ENCODE results near the gene ATAD3B.
A peak's percentile ranks its signal among the peaks of the same experiment; 100 is the strongest.

ATAD3B gene

DNA sequence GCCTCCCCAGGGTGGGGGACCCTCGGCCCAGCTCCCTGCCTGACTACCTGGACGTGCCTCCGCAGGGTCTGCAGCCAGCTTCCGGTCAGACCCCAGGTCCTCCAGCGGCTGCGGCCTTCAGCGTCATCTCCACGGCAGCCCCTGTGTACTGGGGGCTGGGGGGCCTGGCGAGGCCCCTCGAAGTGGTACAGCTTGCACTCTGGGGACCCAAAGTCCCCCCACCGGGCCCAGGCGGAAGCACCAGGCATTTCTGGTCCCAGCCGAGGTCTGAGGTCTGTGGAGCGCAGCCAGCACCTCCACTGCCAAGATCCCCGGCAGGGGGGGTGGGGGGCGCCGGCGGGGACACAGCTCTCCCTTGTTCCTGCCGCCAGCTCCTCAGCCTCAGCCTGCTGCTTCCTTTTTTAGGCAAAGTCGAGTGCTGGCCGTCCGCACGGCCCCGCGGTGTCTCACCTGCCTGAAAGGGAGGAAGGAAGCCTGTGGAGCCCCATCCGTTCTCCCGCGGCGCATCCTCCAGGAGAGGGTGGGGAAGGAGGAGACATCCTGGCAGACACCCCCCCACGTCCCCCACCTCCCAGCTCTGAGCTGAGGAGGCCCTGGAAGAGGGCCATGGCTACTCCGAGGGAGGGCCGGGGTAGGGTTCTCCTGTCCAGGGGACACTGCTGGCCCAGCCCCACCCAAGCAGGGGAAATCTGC is 37.3 kb upstream of the ATAD3B start:
- Histone ChIP-seq H3K9me3 (ENCODE audit: insufficient read depth, low read length) (no peaks in the 10 kb centered on the region), H3K36me3 (ENCODE audit: insufficient read depth, insufficient read length, low read length) (no peaks in the 10 kb centered on the region), H3K27me3 (ENCODE audit: insufficient read depth, insufficient read length) (peaks cover 23% of the 10 kb centered on the region), H3K9ac (ENCODE audit: insufficient read length, low read depth) (peak overlapping the region; percentile 82), H3K4me1 (ENCODE audit: insufficient read depth, insufficient read length) (peaks cover 38% of the 10 kb centered on the region), H3K4me3 (ENCODE audit: insufficient read length, low read depth) (peak overlapping the region; percentile 57)
- no peak for DNase-seq (ENCODE audit: low read depth, low spot score)
- TF ChIP-seq SUZ12 (IDR thresholded peaks at IDR 0.05; ENCODE audit: extremely low read depth, insufficient read depth, insufficient read length) (no peak), YY1 (IDR thresholded peaks at IDR 0.05; ENCODE audit: insufficient read depth, insufficient read length) (no peak), ZNF274 (IDR thresholded peaks at IDR 0.05; ENCODE audit: low read depth, low read length) (no peak)

DNA sequence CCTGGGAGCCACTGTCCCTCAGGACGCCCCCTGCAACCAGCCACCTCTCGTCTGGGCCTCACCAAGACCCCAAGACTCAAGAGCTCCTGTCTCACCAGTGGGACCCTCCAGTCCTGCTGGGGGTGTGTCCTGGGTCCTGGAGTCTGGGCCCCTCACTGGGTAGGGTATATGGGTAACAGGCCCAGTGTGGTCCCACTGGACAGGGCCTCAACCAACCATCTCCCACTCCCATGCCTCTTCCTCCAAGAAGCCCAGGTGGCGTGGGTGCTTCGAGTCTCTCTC is 36.8 kb upstream of the ATAD3B start:
- no peaks in the 10 kb centered on the region for H3K9me3 ChIP-seq (ENCODE audit: insufficient read depth, low read length)
- H3K27me3 ChIP-seq (ENCODE audit: insufficient read depth, insufficient read length), result peaks cover 23% of the 10 kb centered on the region
- peak overlapping the region; percentile 57 for H3K4me3 ChIP-seq (ENCODE audit: insufficient read length, low read depth)
- peak overlapping the region; percentile 82 for H3K9ac ChIP-seq (ENCODE audit: insufficient read length, low read depth)
- H3K36me3 ChIP-seq (ENCODE audit: insufficient read depth, insufficient read length, low read length), result no peaks in the 10 kb centered on the region
- peaks cover 38% of the 10 kb centered on the region for H3K4me1 ChIP-seq (ENCODE audit: insufficient read depth, insufficient read length)
- TF ChIP-seq SUZ12 (IDR thresholded peaks at IDR 0.05; ENCODE audit: extremely low read depth, insufficient read depth, insufficient read length) (no peak), YY1 (IDR thresholded peaks at IDR 0.05; ENCODE audit: insufficient read depth, insufficient read length) (no peak)
- DNase-seq (ENCODE audit: low read depth, low spot score), result no peak

DNA sequence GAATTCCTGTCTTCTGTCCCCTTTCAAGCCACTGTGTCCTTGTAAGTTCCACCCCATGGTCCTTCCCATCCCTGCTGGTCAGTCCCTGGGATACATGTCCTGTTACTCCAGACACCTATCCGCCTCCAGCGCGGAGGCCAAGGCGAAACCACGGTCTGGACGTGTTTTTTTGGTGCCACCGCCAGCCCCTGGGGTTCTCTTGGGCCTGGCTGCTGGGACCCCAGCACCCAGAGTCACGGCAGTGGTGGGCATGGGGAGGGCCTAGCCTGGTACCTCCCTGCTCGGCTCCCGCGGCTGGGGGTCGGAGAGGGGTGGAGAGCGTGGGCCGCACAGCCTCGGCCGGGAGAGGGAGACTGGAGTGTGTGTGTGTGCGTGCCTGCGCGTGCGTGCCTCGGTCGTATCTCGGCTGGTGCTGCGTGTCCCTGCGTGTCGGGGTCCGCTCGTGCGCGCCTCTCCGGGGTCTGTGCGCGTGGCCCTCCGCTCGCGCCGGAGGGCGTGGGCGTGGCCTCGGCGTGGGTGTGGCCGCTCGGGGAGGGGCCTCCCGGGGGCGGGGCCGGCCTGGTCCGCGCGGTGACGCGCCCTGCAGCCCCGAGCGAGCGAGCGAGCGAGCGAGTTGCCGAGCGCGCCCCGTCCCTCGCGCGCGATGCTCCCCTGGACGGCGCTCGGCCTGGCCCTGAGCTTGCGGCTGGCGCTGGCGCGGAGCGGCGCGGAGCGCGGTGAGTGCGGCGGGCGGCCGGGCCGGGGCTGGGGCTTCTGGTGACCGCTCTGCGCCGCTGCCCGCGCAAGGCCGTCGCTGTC is 36.3 kb upstream of the ATAD3B start, which contains the start of gene VWA1:
Gene VWA1 (plus strand): TSS at position 585 of the 798 bp plus-strand sequence. CDS start 59 bp downstream, at position 644.
- Histone ChIP-seq H3K9me3 (ENCODE audit: insufficient read depth, low read length) (no peaks in the 10 kb centered on the region), H3K4me3 (ENCODE audit: insufficient read length, low read depth) (peak within 1 kb of the TSS; percentile 57), H3K27me3 (ENCODE audit: insufficient read depth, insufficient read length) (peaks cover 23% of the 10 kb centered on the region), H3K36me3 (ENCODE audit: insufficient read depth, insufficient read length, low read length) (no peaks in the 10 kb centered on the region), H3K4me1 (ENCODE audit: insufficient read depth, insufficient read length) (peaks cover 38% of the 10 kb centered on the region), H3K9ac (ENCODE audit: insufficient read length, low read depth) (peak within 1 kb of the TSS; percentile 82)
- DNase-seq (ENCODE audit: low read depth, low spot score), result no peak
- no peak for TF ChIP-seq ZNF274 (IDR thresholded peaks at IDR 0.05; ENCODE audit: low read depth, low read length)
- TF ChIP-seq YY1 (IDR thresholded peaks at IDR 0.05; ENCODE audit: insufficient read depth, insufficient read length), result no peak
- no peak for TF ChIP-seq SUZ12 (IDR thresholded peaks at IDR 0.05; ENCODE audit: extremely low read depth, insufficient read depth, insufficient read length)

- Histone ChIP-seq H3K27me3 (ENCODE audit: insufficient read depth, insufficient read length) (peaks cover 23% of the 10 kb centered on the region), H3K4me3 (ENCODE audit: insufficient read length, low read depth) (peak overlapping the region; percentile 57), H3K9ac (ENCODE audit: insufficient read length, low read depth) (peak overlapping the region; percentile 72), H3K4me1 (ENCODE audit: insufficient read depth, insufficient read length) (peaks cover 45% of the 10 kb centered on the region), H3K9me3 (ENCODE audit: insufficient read depth, low read length) (no peaks in the 10 kb centered on the region), H3K36me3 (ENCODE audit: insufficient read depth, insufficient read length, low read length) (no peaks in the 10 kb centered on the region)
- TF ChIP-seq SUZ12 (IDR thresholded peaks at IDR 0.05; ENCODE audit: extremely low read depth, insufficient read depth, insufficient read length) (no peak), YY1 (IDR thresholded peaks at IDR 0.05; ENCODE audit: insufficient read depth, insufficient read length) (no peak), ZNF274 (IDR thresholded peaks at IDR 0.05; ENCODE audit: low read depth, low read length) (no peak)
- no peak for DNase-seq (ENCODE audit: low read depth, low spot score)
These were observed 35.5 kb upstream of the ATAD3B start for GRCh38 chr1:1435911-1436629.

DNA sequence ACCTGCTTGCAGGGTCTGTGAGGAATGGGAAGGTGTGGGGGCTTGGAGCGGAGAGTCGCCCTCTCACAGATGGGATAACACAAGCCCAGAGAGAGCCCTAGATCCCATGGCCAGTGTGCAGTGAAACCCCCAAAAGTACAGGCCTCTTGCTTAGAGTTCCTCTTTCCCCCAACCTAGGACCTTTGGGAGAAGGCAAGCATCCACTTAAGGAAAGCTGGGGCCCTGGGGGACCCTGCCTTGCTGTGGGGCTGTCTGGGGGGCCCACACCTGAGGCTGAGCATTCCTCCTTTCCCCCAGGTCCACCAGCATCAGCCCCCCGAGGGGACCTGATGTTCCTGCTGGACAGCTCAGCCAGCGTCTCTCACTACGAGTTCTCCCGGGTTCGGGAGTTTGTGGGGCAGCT is 34.9 kb upstream of the ATAD3B start:
- H3K9me3 ChIP-seq (ENCODE audit: insufficient read depth, low read length), result no peaks in the 10 kb centered on the region

DNA sequence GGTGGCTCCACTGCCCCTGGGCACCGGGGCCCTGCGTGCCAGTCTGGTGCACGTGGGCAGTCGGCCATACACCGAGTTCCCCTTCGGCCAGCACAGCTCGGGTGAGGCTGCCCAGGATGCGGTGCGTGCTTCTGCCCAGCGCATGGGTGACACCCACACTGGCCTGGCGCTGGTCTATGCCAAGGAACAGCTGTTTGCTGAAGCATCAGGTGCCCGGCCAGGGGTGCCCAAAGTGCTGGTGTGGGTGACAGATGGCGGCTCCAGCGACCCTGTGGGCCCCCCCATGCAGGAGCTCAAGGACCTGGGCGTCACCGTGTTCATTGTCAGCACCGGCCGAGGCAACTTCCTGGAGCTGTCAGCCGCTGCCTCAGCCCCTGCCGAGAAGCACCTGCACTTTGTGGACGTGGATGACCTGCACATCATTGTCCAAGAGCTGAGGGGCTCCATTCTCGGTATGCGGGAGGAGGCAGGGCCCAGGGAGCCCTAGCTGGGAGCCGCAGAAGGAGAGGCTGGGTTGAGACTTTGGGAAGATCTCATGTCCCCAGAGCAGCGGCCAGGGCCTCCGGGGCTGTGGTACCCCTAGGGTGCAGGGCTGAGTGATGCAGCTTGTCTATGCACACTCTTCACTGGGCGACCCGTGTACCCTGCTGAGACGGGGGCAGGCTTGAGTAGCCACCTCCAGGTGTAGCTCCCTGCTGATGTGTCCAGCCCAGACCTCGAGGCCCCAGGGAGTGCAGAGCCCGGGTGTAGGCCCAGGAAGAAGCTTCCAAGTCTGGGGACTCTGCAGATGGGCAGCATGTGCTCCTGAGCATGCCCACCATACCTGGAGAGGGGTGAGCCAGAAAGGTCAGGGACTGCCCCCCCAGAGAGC is 34.3 kb upstream of the ATAD3B start:
- TF ChIP-seq SUZ12 (IDR thresholded peaks at IDR 0.05; ENCODE audit: extremely low read depth, insufficient read depth, insufficient read length), result no peak
- DNase-seq (ENCODE audit: low read depth, low spot score), result no peak
- H3K4me1 ChIP-seq (ENCODE audit: insufficient read depth, insufficient read length), result peaks cover 42% of the 10 kb centered on the region
- peaks cover 23% of the 10 kb centered on the region for H3K27me3 ChIP-seq (ENCODE audit: insufficient read depth, insufficient read length)
- H3K36me3 ChIP-seq (ENCODE audit: insufficient read depth, insufficient read length, low read length), result no peaks in the 10 kb centered on the region
- no peaks in the 10 kb centered on the region for H3K9me3 ChIP-seq (ENCODE audit: insufficient read depth, low read length)
- no peak overlapping the region for H3K4me3 ChIP-seq (ENCODE audit: insufficient read length, low read depth)
- peak overlapping the region; percentile 61 for H3K9ac ChIP-seq (ENCODE audit: insufficient read length, low read depth)

More for the DNA sequence above, 34.9 kb upstream of the ATAD3B start:
- peaks cover 43% of the 10 kb centered on the region for H3K4me1 ChIP-seq (ENCODE audit: insufficient read depth, insufficient read length)
- H3K36me3 ChIP-seq (ENCODE audit: insufficient read depth, insufficient read length, low read length), result no peaks in the 10 kb centered on the region
- no peak overlapping the region for H3K9ac ChIP-seq (ENCODE audit: insufficient read length, low read depth)
- H3K4me3 ChIP-seq (ENCODE audit: insufficient read length, low read depth), result peak overlapping the region; percentile 57
- H3K27me3 ChIP-seq (ENCODE audit: insufficient read depth, insufficient read length), result peaks cover 23% of the 10 kb centered on the region
- TF ChIP-seq ZNF274 (IDR thresholded peaks at IDR 0.05; ENCODE audit: low read depth, low read length), result no peak
- no peak for DNase-seq (ENCODE audit: low read depth, low spot score)

Data from NT2/D1 (cell line).